NCI-H446 (cell line): ENCODE measurements around the gene PAX7.
"Not testable (repeated sequence)": the region's sequence is repeated elsewhere in the genome, so short reads cannot be mapped to it uniquely, and the experiment has no call there.

Source experiments
- DNase-seq, 2 experiments: peaks; one replicate each; lab custom pipeline; 2025; lab: John Stamatoyannopoulos, UW

Gene PAX7

GRCh38 chr1:18730321-18730720, 99.7 kb downstream of the PAX7 start:
- DNase-seq: no peak

GRCh38 chr1:18731148-18731547, 100.5 kb downstream of the PAX7 start:
- no peak for DNase-seq

DNA sequence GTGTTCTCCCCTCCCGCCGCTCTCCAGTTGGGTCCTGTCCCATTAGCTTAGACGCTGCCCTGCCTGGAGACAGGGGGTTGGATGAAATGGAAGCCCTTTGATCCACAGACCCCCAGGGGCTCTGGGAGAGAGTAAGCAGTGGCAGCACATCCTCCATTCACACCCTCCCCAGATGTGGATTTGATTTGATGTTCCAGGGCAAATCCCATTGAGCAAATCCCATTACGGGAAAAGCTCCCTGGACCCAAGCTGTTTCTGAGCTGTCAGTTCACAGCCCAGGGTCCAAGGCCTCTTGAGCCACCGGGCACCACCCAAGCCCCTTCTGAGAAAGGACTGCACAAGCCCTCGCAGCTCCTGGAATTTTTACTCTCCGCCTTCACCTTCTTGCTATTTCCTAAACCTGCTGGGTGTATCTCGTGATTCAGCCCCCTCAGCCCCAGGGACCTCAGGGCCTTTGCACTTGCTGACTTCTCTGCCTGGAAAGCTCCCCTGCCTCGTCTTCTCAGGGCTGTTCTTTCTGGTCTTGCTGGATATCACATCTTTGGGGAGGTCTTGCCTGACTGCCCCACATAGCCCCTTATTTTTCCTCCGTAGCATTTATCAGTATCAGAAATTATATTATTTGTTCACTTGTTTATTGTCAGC, 101.1 kb downstream of the PAX7 start:
- no peak for DNase-seq

GRCh38 chr1:18732686-18733085, 102.0 kb downstream of the PAX7 start:
- DNase-seq: no peak

GRCh38 chr1:18734001-18734400, 103.4 kb downstream of the PAX7 start:
- no peak for DNase-seq

GRCh38 chr1:18734461-18735223, 104.0 kb downstream of the PAX7 start:
- DNase-seq: no peak

DNA sequence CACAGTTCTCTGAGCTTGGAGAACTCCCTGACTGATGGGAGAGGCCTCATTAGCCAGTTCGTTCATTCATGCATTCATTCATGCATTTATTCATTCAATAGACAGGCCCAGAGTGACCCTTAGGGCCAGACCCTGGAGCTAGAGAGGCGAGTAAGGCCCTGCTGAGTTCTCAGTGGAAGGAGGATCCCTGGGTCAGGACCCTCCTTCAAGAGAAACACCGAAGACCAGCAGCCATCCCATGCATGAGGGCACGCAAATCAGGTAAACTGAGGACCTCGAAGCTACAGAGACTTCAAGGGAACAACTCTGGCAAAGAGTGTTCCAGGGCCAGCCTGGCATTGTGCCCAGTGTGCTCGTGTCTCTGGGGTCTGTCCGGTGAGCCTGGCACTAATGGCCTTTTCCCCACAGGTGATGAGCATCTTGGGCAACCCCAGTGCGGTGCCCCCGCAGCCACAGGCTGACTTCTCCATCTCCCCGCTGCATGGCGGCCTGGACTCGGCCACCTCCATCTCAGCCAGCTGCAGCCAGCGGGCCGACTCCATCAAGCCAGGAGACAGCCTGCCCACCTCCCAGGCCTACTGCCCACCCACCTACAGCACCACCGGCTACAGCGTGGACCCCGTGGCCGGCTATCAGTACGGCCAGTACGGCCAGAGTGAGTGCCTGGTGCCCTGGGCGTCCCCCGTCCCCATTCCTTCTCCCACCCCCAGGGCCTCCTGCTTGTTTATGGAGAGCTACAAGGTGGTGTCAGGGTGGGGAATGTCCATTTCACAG, 104.8 kb downstream of the PAX7 start:
- DNase-seq: no peak

DNA sequence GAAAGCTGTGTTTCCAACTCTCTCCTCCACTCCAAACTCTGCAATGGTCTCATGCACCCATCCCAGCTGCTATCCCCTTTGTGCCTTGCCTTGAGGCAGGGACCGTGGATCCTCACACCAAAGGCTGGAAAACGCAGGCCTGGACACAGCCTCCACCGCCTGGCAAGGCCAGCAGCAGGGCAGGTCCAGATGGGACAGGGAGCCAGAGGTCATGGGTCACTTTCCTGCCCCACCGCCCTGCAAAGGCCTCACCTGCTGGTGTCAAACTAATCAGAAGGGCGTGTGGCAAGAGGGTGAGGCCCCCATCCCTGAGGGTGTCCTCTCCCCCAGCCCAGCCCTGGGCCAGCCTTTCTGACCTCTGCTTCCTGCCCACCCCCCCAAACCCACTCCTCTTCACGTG, 106.3 kb downstream of the PAX7 start:
- no peak for DNase-seq

GRCh38 chr1:18738126-18738525, 107.5 kb downstream of the PAX7 start:
- DNase-seq: no peak

- DNase-seq: no peak
Observed at GRCh38 chr1:18738617-18739016, 108.0 kb downstream of the PAX7 start.

GRCh38 chr1:18739408-18739807, 108.8 kb downstream of the PAX7 start:
- DNase-seq: no peak

- DNase-seq: no peak
Observed at GRCh38 chr1:18739897-18740296, 109.3 kb downstream of the PAX7 start.

DNA sequence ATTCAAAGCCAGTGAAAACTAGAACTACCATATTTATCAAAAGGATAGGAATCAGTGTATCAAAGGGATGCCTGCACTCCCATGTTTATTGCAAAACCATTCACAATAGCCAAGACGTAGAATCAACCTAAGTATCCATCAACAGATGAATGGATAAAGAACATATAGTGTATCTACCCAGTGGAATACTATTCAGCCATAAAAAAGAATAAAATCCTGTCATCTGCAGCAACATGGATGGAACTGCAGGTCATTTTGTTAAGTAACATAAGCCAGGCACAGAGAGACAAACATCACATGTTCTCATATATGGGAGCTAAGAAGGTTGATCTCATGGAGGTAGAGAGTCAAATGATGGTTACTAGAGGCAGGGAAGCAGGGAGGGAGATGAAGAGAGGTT, 110.0 kb downstream of the PAX7 start:
- no peak for DNase-seq

- DNase-seq: no peak
Observed at GRCh38 chr1:18743233-18743632, 112.6 kb downstream of the PAX7 start.

GRCh38 chr1:18744381-18744780, 113.7 kb downstream of the PAX7 start:
- DNase-seq: not testable (repeated sequence)

- no peak for DNase-seq
Observed at GRCh38 chr1:18746981-18747380, 116.3 kb downstream of the PAX7 start.

- no peak for DNase-seq
Observed at GRCh38 chr1:18747671-18748070, 117.0 kb downstream of the PAX7 start.

DNA sequence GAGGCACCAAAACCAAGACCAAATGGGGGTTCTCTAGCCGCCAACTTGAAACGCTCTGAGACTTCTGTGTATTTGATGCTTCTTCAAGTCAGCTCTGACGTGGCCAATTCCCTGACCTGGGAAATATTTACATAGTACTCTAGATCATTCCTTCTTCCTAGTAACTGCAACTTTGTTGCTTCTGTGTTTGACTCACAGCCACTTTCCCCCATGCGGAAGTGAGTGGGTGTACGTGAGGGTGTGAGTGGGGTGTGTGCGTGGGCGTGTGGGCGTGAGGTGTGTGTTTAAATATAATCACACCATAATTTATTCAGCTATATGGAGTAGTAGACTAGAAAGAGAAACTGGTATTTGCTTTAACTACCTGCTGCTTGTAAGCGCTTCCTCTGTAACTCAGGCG, 117.8 kb downstream of the PAX7 start:
- no peak for DNase-seq

DNA sequence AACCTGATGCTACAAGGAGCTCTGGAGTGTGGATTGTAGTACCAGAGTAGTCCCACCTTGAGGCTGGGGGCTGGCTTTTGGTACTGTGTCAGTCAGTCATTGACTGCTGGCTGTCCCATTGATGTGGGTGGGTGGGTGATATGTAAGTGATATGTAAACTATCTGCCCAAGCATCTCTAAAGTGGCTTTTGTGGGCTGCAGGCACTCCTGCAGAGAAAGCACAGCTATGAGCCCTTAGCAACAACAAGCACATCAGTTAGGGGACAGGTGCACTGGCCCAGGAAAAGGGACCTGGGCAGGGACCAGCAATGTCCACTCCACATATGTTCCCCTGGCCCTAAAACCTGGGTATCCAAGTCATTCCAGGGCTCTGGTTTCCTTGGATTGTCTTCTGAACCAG, 118.9 kb downstream of the PAX7 start:
- no peak for DNase-seq

DNA sequence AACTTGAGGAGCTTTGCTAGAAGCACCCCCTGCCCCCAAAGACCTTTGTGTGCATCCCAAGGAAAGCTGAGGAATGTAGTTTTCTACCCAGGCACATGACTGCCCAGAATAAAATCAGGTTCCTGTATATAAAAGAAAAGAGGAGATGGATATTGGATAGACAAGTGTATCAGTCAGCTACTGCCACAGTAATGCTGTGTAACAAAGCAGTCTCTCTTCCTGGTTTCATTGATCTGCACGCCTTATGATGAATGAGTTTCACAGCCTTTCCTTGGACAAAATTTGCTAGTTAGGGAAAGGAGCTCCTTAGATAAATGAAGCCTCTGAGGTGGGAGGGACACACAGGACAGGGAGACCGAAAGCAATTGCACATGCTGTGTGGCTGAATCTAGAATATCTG, 120.0 kb downstream of the PAX7 start:
- DNase-seq: no peak

DNA sequence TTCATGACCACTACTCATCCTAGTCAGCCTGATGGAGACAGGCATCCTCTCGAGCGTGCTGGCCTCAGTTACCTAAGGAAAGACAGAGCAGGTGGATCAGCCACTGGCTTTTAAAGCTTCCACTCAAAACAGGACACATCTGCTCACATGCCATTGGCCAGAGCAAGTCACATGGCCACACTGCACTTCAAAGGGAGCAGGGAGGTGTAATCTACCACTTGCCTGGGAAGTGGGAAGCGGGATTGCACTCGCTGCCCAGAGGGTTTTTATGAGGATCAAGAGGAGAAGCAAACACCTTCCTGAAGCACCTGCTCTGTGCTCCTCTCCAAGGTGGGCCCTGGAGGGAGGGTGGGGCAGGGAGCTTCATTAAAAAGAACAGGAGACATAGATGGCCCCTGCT, 120.8 kb downstream of the PAX7 start:
- no peak for DNase-seq

DNA sequence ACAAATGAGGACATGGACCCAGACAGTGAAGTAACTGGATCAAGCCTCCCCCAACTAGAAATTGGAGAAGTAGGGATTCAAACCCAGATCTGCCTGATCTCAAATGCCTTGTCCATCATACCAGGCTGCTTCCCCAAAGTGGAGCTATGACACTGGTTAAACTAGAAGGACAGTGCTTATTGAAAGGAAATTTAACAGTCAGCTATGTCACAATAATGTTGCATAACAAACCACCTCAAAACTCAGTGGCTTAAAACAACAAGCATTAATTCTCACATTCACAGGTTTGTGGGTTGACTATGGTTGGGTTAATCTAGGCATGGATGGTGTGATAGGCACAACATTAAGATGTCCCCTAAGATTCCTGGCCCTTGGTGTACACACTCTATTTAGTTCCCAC, 121.8 kb downstream of the PAX7 start:
- DNase-seq: no peak

GRCh38 chr1:18760156-18760555, 129.5 kb downstream of the PAX7 start:
- DNase-seq: no peak
